Right lobe of liver (tissue), 4 donors: ENCODE measurements around the gene CCT5.

Source experiments
- CTCF ChIP-seq, 4 donors: fragments of 200-600 bp in 3 of 4; fragments of 450-650 bp in 1 of 4; IDR thresholded peaks; one replicate each; pipeline versions ENCODE4 v1.5.1 to v1.8.0; 2016 to 2022; ENCODE audit warnings: antibody characterized with exemption in 4 of 4, mild to moderate bottlenecking in 2 of 4
- POLR2A ChIP-seq: fragments of 450-650 bp; IDR thresholded peaks from one replicate; pipeline ENCODE4 v1.6.1; 2017; ENCODE audit warnings: antibody characterized with exemption, mild to moderate bottlenecking
- donor health status: DM: no; HTN: no; CAD: no.
- donor health status: DM: no; HTN: no; CAD: no.
- donor health status: DM: no; HTN: yes; CAD: no.

GRCh38 chr5:10307206-10308148 lies 57.4 kb downstream of the CCT5 start, which contains the start of gene CMBL:
- no peak for TF ChIP-seq CTCF (IDR thresholded peaks at IDR 0.05)
- TF ChIP-seq POLR2A: peak; percentile 16
